Esophagus muscularis mucosa (tissue), 4 donors: ENCODE results near the gene BRINP1. TPM values are rescaled to one million over a fixed set of nuclear protein-coding genes. Genes with fewer than 3 reads are reported as not detected.

Experiments
- DNase-seq: peaks from one replicate; pipeline ENCODE4 v3.0.0-alpha.2; 2017; ENCODE audit errors: extremely low spot score
- H3K27ac ChIP-seq, 4 donors: fragments of 200-600 bp; sonication (generic); replicated peaks in 1 of 4; 1 replicate in 3 of 4; 2 replicates in 1 of 4; pipeline ENCODE4 v1.5.1; 2016 to 2019; ENCODE audit warnings: mild to moderate bottlenecking in 1 of 4
- H3K27me3 ChIP-seq, 4 donors: fragments of 200-600 bp; sonication (generic); one replicate each; pipeline versions ENCODE4 v1.5.1 to v1.6.0; 2016 to 2019
- H3K36me3 ChIP-seq, 4 donors: fragments of 200-600 bp; sonication (generic); one replicate each; pipeline ENCODE4 v1.5.1; 2016 to 2019
- H3K4me1 ChIP-seq, 4 donors: fragments of 200-600 bp; sonication (generic); one replicate each; pipeline ENCODE4 v1.5.1; 2016 to 2019
- H3K4me3 ChIP-seq, 4 donors: fragments of 200-600 bp; sonication (generic); 1 replicate in 2 of 4; 2 replicates in 2 of 4; pipeline ENCODE4 v1.5.1; 2016 to 2019; ENCODE audit warnings: mild to moderate bottlenecking in 4 of 4, moderate library complexity in 1 of 4
- H3K9me3 ChIP-seq, 4 donors: fragments of 200-600 bp; sonication (generic); 1 replicate in 3 of 4; 2 replicates in 1 of 4; pipeline ENCODE4 v1.5.1; 2016 to 2019
- CTCF ChIP-seq, 3 experiments: fragments of 200-600 bp in 2 of 3; fragments of 450-650 bp in 1 of 3; sonication (generic) in 2 of 3; IDR thresholded peaks; one replicate each; pipeline ENCODE4 v1.5.1; 2017 to 2019; ENCODE audit warnings: antibody characterized with exemption in 3 of 3, mild to moderate bottlenecking in 2 of 3, moderate library complexity in 1 of 3
- EP300 ChIP-seq: sonication (generic); formaldehyde crosslinking; IDR thresholded peaks from one replicate; pipeline ENCODE4 v1.6.1; 2017; ENCODE audit warnings: antibody characterized with exemption
- POLR2A ChIP-seq: fragments of 450-650 bp; IDR thresholded peaks from one replicate; pipeline ENCODE4 v1.6.1; 2017; ENCODE audit warnings: antibody characterized with exemption, moderate library complexity, mild to moderate bottlenecking, low read depth
- POLR2AphosphoS5 ChIP-seq, 2 donors: sonication (generic); formaldehyde crosslinking; IDR thresholded peaks; one replicate each; pipeline ENCODE4 v1.6.1; 2017; ENCODE audit warnings: antibody characterized with exemption in 2 of 2
- WGBS: methylation state at CpG from one replicate; pipeline ENCODE4 v1.1.5; 2018; 5-methylcytosine and 5-hydroxymethylcytosine counted together
- intact Hi-C: fragments of 100-400 bp; cut with DNase I; formaldehyde crosslinking; loops from one replicate; pipeline ENCODE4 v1.15.1; 2023
- total RNA-seq, 4 donors: library from RNA; depleted of rRNA; stranded (reverse); fragments of >200 nt; gene quantifications; one replicate each; pipeline versions ENCODE4 v1.1.0 to v1.2.1, GENCODE V29; 2016

The BRINP1 gene
- total RNA-seq, 4 donors from 2014 or later: not detected

- H3K27ac ChIP-seq: no peak overlapping the region
- no peak for DNase-seq
- no peak overlapping the region for H3K4me3 ChIP-seq
- intact Hi-C loops: no loop called here
- WGBS: 47% methylated on average over 9 of the region's 9 CpGs
- H3K4me1 ChIP-seq: peaks cover 13 to 18% (median 16%) of the 10 kb centered on the region in 4 donors
- H3K36me3 ChIP-seq: no peaks in the 10 kb centered on the region
- TF ChIP-seq POLR2A (no peak), CTCF (IDR thresholded peaks at IDR 0.05) (no peak), EP300 (no peak), POLR2AphosphoS5 (IDR thresholded peaks at IDR 0.05) (no peak)
- H3K9me3 ChIP-seq: no peaks in the 10 kb centered on the region
- peaks cover 0 to 70% (median 25%) of the 10 kb centered on the region in 4 donors for H3K27me3 ChIP-seq
Measured at GRCh38 chr9:119366909-119367682, 2.1 kb downstream of the BRINP1 start.

GRCh38 chr9:119365291-119366027 lies 3.8 kb downstream of the BRINP1 start:
- Histone ChIP-seq H3K9me3 (no peaks in the 10 kb centered on the region), H3K27me3 (peaks cover 0 to 64% (median 25%) of the 10 kb centered on the region in 4 donors), H3K4me3 (no peak overlapping the region), H3K4me1 (peaks cover 13 to 18% (median 16%) of the 10 kb centered on the region in 4 donors), H3K36me3 (no peaks in the 10 kb centered on the region), H3K27ac (no peak overlapping the region)
- intact Hi-C loops: no loop called here
- DNase-seq: no peak
- WGBS: 11% methylated on average over 9 of the region's 9 CpGs
- TF ChIP-seq POLR2AphosphoS5 (IDR thresholded peaks at IDR 0.05): no peak
- no peak for TF ChIP-seq POLR2A
- peak in 2 of 3 experiments; percentile 11 to 25 for TF ChIP-seq CTCF (IDR thresholded peaks at IDR 0.05)

DNA sequence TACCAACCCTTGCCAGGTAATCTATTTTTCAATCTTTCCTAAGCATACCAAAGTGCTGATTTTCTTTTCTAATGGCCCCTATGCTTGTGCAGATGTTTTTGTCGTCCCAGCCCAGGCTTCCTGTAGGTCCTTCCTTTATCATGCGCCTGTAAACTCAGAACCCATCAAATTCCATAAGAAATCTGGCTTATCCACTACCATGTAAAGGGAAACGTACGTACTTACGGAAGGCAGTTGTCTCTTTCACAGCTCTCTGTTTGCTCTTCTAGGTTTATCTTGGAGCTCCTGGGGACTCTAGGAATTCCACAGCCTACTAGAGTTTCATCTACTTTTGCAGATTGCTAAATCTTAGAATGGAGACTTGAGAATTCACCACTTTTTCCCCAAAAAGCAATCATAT lies 9.0 kb downstream of the BRINP1 start:
- DNase-seq: no peak
- no peaks in the 10 kb centered on the region for H3K9me3 ChIP-seq
- no peaks in the 10 kb centered on the region for H3K36me3 ChIP-seq
- no peaks in the 10 kb centered on the region for H3K4me1 ChIP-seq
- TF ChIP-seq CTCF (IDR thresholded peaks at IDR 0.05) (no peak), EP300 (no peak), POLR2A (no peak), POLR2AphosphoS5 (IDR thresholded peaks at IDR 0.05) (no peak)
- no peak overlapping the region for H3K4me3 ChIP-seq
- intact Hi-C loops: no loop called here
- WGBS: 53% methylated on average over 5 of the region's 5 CpGs
- peaks cover 0 to 17% (median 0%) of the 10 kb centered on the region in 4 donors for H3K27me3 ChIP-seq
- no peak overlapping the region for H3K27ac ChIP-seq

DNA sequence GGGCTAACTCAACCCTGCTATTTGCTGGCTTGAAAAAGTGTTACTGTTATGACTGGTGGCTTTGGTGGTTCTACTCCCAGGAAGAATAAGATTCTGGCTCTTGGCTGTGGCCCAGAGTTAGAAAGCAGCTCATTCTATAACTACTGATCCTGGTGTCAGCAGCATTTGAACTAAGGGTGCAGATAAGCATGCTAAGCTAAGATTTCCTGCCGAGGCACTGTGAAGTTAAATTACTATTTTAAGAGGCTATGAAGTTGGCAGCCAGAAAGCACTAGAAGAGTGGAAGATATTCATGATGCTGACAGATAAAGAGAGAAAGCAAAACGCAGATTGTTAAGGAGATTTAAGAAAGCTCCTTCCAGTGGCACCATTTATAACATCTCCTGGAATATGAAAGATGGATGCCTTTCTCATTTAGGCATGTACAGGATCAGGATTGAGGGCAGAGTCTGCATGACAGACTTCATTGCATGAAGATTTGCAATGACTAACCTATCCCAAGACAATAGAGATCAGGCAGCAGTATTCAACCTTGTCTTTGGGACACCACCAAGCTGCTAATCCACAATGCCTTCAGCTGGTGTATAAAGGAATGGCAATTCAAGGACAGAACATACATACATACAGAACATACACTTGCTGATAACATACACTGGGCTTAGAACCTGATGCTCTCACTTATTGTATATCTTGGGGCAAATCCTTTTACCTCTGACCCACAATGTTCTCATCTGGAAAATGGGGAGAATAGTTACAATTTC lies 11.7 kb downstream of the BRINP1 start:
- peaks cover 0 to 4% (median 0%) of the 10 kb centered on the region in 4 donors for H3K27me3 ChIP-seq
- H3K4me1 ChIP-seq: no peaks in the 10 kb centered on the region
- H3K9me3 ChIP-seq: no peaks in the 10 kb centered on the region
- H3K36me3 ChIP-seq: no peaks in the 10 kb centered on the region
- no peak overlapping the region for H3K4me3 ChIP-seq
- TF ChIP-seq CTCF (IDR thresholded peaks at IDR 0.05) (no peak), POLR2A (no peak), EP300 (no peak), POLR2AphosphoS5 (IDR thresholded peaks at IDR 0.05) (no peak)
- intact Hi-C loops: no loop called here
- 18% methylated on average over 2 of the region's 2 CpGs for WGBS
- DNase-seq: no peak
- no peak overlapping the region for H3K27ac ChIP-seq
